ENCODE data around the gene ARHGAP26. TPM values are rescaled to one million over a fixed set of nuclear protein-coding genes. Genes with fewer than 3 reads are reported as not detected.

The ARHGAP26 gene
- total and polyA plus RNA-seq, 2 experiments from 2014 or later: 9.5 to 16.8 TPM

GRCh38 chr5:143105216-143105905, 335.2 kb downstream of the ARHGAP26 start:
- H3F3A ChIP-seq (replicated peaks; ENCODE audit: low read depth): no peaks in the 10 kb centered on the region
- Mint-ChIP-seq H3K27me3 (ENCODE audit: insufficient read depth, low read depth, poor library complexity) (no peaks in the 10 kb centered on the region), H3K36me3 (ENCODE audit: low read depth) (peaks cover 3% of the 10 kb centered on the region; the same call in 1 of the 3 replicates), H3K4me3 (no peak overlapping the region), H3K4me1 (peaks cover 13% of the 10 kb centered on the region), H3K9me3 (no peaks in the 10 kb centered on the region), H3K27ac (no peak overlapping the region)
- no peaks in the 10 kb centered on the region for H3K79me2 ChIP-seq (replicated peaks; ENCODE audit: insufficient read depth)
- H3K4me3 ChIP-seq: no peak overlapping the region
- DNase-seq (ENCODE audit: low spot score) (no peak), ATAC-seq (no peak)
- H4K20me1 ChIP-seq (replicated peaks; ENCODE audit: insufficient read depth): no peaks in the 10 kb centered on the region
- H3K9me2 ChIP-seq (ENCODE audit: insufficient read depth): peaks cover 4% of the 10 kb centered on the region
- H3K4me2 ChIP-seq: no peak overlapping the region
- no peaks in the 10 kb centered on the region for H3K27me3 ChIP-seq (ENCODE audit: insufficient read depth)
- no peak overlapping the region for H3K27ac ChIP-seq (ENCODE audit: low read depth)
- peaks cover 8% of the 10 kb centered on the region; the same call in 1 of the 2 replicates for H3K4me1 ChIP-seq (ENCODE audit: insufficient read depth)
- H2AFZ ChIP-seq: no peak overlapping the region
- TF ChIP-seq REST (IDR thresholded peaks at IDR 0.05; ENCODE audit: unreplicated experiment) (no peak), STAT1 (IDR thresholded peaks at IDR 0.05; ENCODE audit: unreplicated experiment) (no peak), EZH2 (IDR thresholded peaks at IDR 0.05; ENCODE audit: low read depth, unreplicated experiment) (no peak), ZNF331 (CRISPR knock-in tag; IDR thresholded peaks at IDR 0.05; ENCODE audit: low read depth) (no peak), ETS1 (IDR thresholded peaks at IDR 0.05) (no peak), NANOG (IDR thresholded peaks at IDR 0.05; ENCODE audit: borderline replicate concordance) (no peak), JUNB (IDR thresholded peaks at IDR 0.05; ENCODE audit: unreplicated experiment) (no peak), EZH2phosphoT487 (IDR thresholded peaks at IDR 0.05; ENCODE audit: unreplicated experiment) (no peak), CREB1 (CRISPR knock-in tag; IDR thresholded peaks at IDR 0.05; ENCODE audit: low read depth) (no peak), CTCF (conservative IDR thresholded peaks at IDR 0.05; ENCODE audit: low read depth in 2 of 2) (no peak), ZNF462 (CRISPR knock-in tag; IDR thresholded peaks at IDR 0.05) (no peak), POLR2AphosphoS5 (IDR thresholded peaks at IDR 0.05; ENCODE audit: low read depth) (no peak), ZNF114 (CRISPR knock-in tag; IDR thresholded peaks at IDR 0.05) (no peak)
- no peaks in the 10 kb centered on the region for H3K36me3 ChIP-seq (ENCODE audit: insufficient read depth)

Data from GM23338 (cell line).